OCI-LY7 (cell line): ENCODE data around the gene MXRA8. TPM values are rescaled to one million over a fixed set of nuclear protein-coding genes. Genes with fewer than 3 reads are reported as not detected.

Experiments
- BruUV-seq: library from RNA; stranded (reverse); fragments of 400-500 nt; replicated peaks from 2 replicates; lab custom pipeline; 2021; lab: Mats Ljungman, UMichigan
- CTCF ChIA-PET: fragments of 300-600 bp; sonication (Branson Sonifier 250); formaldehyde crosslinking; loops from one replicate; lab custom pipeline; 2022; ENCODE audit warnings: antibody characterized with exemption; ENCODE audit not compliant: unreplicated experiment; lab: Charles Lee
- POLR2A ChIA-PET: fragments of 300-600 bp; sonication (Branson Sonifier 250); formaldehyde crosslinking; loops from one replicate; lab custom pipeline; 2022; ENCODE audit warnings: antibody characterized with exemption; lab: Charles Lee
- DNase-seq: peaks from one replicate; pipeline ENCODE4 v3.0.0-alpha.2; 2015; ENCODE audit warnings: low spot score
- H2AFZ ChIP-seq: fragments of 200-600 bp; sonication (generic), shearing (Covaris generic); 2 replicates; pipeline ENCODE4 v1.6.1; 2014; ENCODE audit warnings: mild to moderate bottlenecking, antibody characterized with exemption, low read length, moderate library complexity
- H3K27ac ChIP-seq: fragments of 200-600 bp; sonication (generic); 2 replicates; pipeline ENCODE4 v1.5.1; 2014; ENCODE audit warnings: mixed run types, low read depth, mild to moderate bottlenecking, moderate library complexity, low read length, inconsistent platforms; ENCODE audit not compliant: poor library complexity, severe bottlenecking
- H3K36me3 ChIP-seq: fragments of 200-600 bp; sonication (generic); 2 replicates; pipeline ENCODE4 v1.6.1; 2014; ENCODE audit warnings: mild to moderate bottlenecking, antibody characterized with exemption, low read length, moderate library complexity, mixed read lengths; ENCODE audit not compliant: insufficient read depth
- H3K4me1 ChIP-seq: fragments of 200-600 bp; sonication (generic); 2 replicates; pipeline ENCODE4 v1.5.1; 2014; ENCODE audit warnings: mild to moderate bottlenecking, low read length; ENCODE audit not compliant: insufficient read depth, poor library complexity, severe bottlenecking
- H3K4me2 ChIP-seq: fragments of 200-600 bp; sonication (generic); 2 replicates; pipeline ENCODE4 v1.6.1; 2014; ENCODE audit warnings: mild to moderate bottlenecking, low read length
- H3K4me3 ChIP-seq: fragments of 200-600 bp; sonication (generic); 2 replicates; pipeline ENCODE4 v1.5.1; 2014; ENCODE audit warnings: mild to moderate bottlenecking, low read depth, low read length; ENCODE audit not compliant: poor library complexity, severe bottlenecking
- H3K79me2 ChIP-seq: fragments of 200-600 bp; sonication (generic); 2 replicates; pipeline ENCODE4 v1.6.1; 2016; ENCODE audit warnings: low read depth, mild to moderate bottlenecking, low read length, moderate library complexity, mixed read lengths; ENCODE audit not compliant: insufficient read depth
- H3K9me2 ChIP-seq: fragments of 200-600 bp; sonication (generic); 2 replicates; pipeline ENCODE4 v1.6.1; 2016; ENCODE audit warnings: mild to moderate bottlenecking, low read length, mixed read lengths; ENCODE audit not compliant: insufficient read depth
- H3K9me3 ChIP-seq: fragments of 200-600 bp; sonication (generic); 2 replicates; pipeline ENCODE4 v1.6.1; 2014; ENCODE audit warnings: mild to moderate bottlenecking, mixed run types, low read length, mixed read lengths
- H4K20me1 ChIP-seq: fragments of 200-600 bp; sonication (generic); 2 replicates; pipeline ENCODE4 v1.6.1; 2014; ENCODE audit warnings: mild to moderate bottlenecking, antibody characterized with exemption, low read length, moderate library complexity, mixed read lengths; ENCODE audit not compliant: insufficient read depth
- EZH2phosphoT487 ChIP-seq: fragments of 200-600 bp; sonication (generic); IDR thresholded peaks from 2 replicates; pipeline ENCODE4 v1.6.1; 2018; ENCODE audit warnings: low read depth, borderline replicate concordance, mild to moderate bottlenecking, mixed run types, antibody characterized with exemption, low read length, moderate library complexity, mixed read lengths
- intact Hi-C: fragments of 100-400 bp; cut with micrococcal nuclease; formaldehyde crosslinking; loops from one replicate; pipeline ENCODE4 v1.10.0; 2022; ENCODE audit not compliant: unreplicated experiment
- total RNA-seq, 2 experiments: library from RNA; depleted of rRNA in 1 of 2; stranded (reverse); fragments of >200 nt in 1 of 2; shearing (Covaris generic) in 1 of 2; gene quantifications; 2 replicates each; pipeline ENCODE4 v1.2.3, GENCODE V29; 2014 to 2022
- TF ChIP-seq, protein P1 (sequence below): fragments of 200-600 bp; sonication (generic); conservative IDR thresholded peaks from 2 replicates; pipeline ENCODE4 v1.5.1; 2014; ENCODE audit warnings: mild to moderate bottlenecking, antibody characterized with exemption, low read length, moderate library complexity, mixed read lengths

The MXRA8 gene
- total RNA-seq, 2 experiments from 2014 or later, result not detected

DNA sequence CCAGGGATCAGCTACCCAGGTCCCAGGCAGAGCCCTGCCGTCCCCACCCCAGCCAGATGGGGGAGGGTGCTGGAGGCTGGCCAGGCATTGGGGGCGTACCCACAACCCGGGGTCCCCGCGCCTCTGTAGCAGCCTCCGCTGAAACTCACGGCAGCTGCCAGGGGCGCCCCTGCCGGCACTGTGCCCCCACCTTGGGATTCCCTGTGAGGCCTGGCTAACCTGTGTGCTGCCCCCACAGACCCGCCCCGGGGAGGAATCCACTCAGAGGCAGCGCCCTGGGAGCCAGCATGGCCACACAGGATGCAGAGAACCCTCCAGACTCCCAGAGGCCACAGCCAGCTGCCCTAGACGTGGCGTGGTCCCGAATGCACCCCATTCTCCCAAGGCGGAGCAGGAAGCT is 13.0 kb downstream of the MXRA8 start:
- Histone ChIP-seq H3K9me2 (no peaks in the 10 kb centered on the region), H3K4me1 (peaks cover 10% of the 10 kb centered on the region), H3K79me2 (no peaks in the 10 kb centered on the region), H4K20me1 (no peaks in the 10 kb centered on the region; the same call in 1 of the 2 replicates), H3K27ac (no peak overlapping the region), H3K4me2 (no peak overlapping the region), H3K36me3 (peaks cover 6% of the 10 kb centered on the region), H2AFZ (no peak overlapping the region), H3K4me3 (no peak overlapping the region), H3K9me3 (no peaks in the 10 kb centered on the region)
- ChIA-PET CTCF (interaction anchor here (1.3 kb wide), 1 partner anchor 7 kb away, joined by 5 read pairs; no protein-coding TSS in a partner anchor), POLR2A (interaction anchor here (1.0 kb wide), 1 partner anchor 27 kb away, joined by 3 read pairs; no protein-coding TSS in a partner anchor)
- no peak for DNase-seq
- TF ChIP-seq, protein P1, sequence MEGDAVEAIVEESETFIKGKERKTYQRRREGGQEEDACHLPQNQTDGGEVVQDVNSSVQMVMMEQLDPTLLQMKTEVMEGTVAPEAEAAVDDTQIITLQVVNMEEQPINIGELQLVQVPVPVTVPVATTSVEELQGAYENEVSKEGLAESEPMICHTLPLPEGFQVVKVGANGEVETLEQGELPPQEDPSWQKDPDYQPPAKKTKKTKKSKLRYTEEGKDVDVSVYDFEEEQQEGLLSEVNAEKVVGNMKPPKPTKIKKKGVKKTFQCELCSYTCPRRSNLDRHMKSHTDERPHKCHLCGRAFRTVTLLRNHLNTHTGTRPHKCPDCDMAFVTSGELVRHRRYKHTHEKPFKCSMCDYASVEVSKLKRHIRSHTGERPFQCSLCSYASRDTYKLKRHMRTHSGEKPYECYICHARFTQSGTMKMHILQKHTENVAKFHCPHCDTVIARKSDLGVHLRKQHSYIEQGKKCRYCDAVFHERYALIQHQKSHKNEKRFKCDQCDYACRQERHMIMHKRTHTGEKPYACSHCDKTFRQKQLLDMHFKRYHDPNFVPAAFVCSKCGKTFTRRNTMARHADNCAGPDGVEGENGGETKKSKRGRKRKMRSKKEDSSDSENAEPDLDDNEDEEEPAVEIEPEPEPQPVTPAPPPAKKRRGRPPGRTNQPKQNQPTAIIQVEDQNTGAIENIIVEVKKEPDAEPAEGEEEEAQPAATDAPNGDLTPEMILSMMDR, result no peak
- TF ChIP-seq EZH2phosphoT487, result no peak
- intact Hi-C loops, result loop anchor here (5.0 kb wide), 1 partner anchor 117 kb away; no protein-coding TSS in a partner anchor
- no TSS peak for BruUV-seq

DNA sequence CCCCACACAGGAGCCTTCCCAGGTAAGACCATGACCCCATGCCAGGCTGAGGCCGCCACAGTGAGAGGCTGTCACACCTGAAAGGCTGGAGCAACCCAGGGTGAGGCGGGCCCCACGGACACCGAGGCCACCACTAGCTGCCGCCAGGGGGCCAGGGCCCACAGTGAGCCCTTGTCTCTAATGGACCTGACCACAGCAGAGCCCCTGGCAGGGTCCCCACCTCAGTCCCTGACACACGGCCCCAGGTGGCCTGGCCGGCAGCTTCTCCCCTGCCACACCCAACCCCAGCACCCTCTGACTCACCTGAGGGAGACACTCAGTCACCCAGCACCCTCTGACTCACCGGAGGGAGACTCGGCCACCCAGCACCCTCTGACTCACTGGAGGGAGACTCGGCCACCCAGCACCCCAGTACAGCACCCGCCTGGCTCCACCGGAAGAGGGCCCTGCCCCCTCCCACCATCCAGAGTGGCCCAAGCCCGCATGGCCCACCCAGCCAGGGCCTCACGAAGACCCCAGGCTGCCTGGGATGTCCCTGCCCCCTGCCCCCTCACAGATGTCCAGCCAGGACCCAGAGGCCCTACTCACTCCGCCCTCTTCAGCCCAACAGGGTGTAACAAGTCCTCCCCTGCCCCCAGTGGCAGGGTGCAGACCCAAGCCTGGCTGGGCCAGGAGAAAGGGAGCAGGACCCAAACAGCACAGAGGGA is 13.5 kb downstream of the MXRA8 start:
- Histone ChIP-seq H3K4me1 (peaks cover 10% of the 10 kb centered on the region), H4K20me1 (no peaks in the 10 kb centered on the region; the same call in 1 of the 2 replicates), H3K9me3 (no peaks in the 10 kb centered on the region), H3K4me2 (no peak overlapping the region), H2AFZ (no peak overlapping the region), H3K79me2 (no peaks in the 10 kb centered on the region), H3K9me2 (no peaks in the 10 kb centered on the region), H3K36me3 (peaks cover 10% of the 10 kb centered on the region), H3K27ac (no peak overlapping the region), H3K4me3 (no peak overlapping the region)
- BruUV-seq, result no TSS peak
- intact Hi-C loops, result loop anchor here (5.0 kb wide), 1 partner anchor 117 kb away; no protein-coding TSS in a partner anchor
- TF ChIP-seq EZH2phosphoT487, result no peak
- TF ChIP-seq, protein P1, result peak; percentile 50; the same call in 1 of the 2 replicates
- DNase-seq, result no peak
- POLR2A ChIA-PET, result no interaction called here
- CTCF ChIA-PET, result no interaction called here
